HG03280 (cell line): Measurements from ENCODE around the gene SERGEF.

Source experiments
- ATAC-seq: cut with Tn5 transposase; IDR thresholded peaks from one replicate; pipeline ENCODE4 v1.9.1; 2021; ENCODE audit warnings: mild to moderate bottlenecking, moderate library complexity; ENCODE audit not compliant: unreplicated experiment

The SERGEF gene

DNA sequence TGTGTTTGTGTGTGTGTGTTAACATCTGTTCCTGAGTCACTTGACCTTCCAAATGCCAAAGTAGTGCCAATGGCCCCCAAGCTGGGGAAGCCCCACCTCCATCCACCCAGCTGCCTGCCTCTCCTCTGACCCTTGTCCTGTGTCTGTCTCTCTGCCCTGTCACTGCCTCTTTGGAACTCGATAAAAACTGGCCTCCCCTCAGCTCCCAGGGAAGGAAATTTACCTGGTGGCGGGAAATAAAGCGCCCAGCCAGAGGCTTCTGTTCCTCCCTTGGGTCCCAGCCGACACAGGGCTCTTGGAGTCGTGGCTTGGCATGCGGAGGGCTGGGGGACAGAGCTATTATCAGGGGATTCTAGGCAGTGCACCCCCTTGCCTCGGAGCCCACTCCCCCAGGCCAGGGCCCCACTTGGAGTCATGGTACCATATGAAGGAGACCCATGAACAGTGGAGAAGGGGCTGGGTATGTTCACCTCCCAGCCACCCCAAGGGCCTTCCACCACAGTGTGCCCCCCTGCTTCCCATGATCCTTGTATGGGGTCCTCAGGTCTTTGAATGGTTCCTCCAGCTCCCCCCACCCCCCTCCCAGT lies 272.1 kb downstream of the SERGEF start:
- no peak for ATAC-seq

DNA sequence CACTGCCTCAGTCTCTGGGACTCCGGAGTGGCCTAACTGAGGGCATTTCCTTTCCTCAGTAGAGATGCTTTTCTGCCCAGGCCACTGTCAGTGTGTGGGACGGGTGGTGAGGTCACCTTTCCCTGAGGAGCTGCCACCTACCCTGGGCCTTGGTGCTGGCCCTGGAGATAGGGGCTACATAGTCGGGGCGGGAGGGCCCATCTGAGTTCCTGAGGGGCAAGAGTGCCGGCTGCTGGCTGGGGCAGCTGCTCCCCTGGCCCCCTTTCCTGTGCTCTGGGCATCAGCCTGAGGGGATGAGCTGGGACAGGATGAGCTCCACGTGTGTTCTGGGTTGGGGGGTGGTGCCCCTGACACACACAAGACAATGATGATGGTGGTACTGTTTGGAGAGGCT lies 272.9 kb downstream of the SERGEF start:
- no peak for ATAC-seq

DNA sequence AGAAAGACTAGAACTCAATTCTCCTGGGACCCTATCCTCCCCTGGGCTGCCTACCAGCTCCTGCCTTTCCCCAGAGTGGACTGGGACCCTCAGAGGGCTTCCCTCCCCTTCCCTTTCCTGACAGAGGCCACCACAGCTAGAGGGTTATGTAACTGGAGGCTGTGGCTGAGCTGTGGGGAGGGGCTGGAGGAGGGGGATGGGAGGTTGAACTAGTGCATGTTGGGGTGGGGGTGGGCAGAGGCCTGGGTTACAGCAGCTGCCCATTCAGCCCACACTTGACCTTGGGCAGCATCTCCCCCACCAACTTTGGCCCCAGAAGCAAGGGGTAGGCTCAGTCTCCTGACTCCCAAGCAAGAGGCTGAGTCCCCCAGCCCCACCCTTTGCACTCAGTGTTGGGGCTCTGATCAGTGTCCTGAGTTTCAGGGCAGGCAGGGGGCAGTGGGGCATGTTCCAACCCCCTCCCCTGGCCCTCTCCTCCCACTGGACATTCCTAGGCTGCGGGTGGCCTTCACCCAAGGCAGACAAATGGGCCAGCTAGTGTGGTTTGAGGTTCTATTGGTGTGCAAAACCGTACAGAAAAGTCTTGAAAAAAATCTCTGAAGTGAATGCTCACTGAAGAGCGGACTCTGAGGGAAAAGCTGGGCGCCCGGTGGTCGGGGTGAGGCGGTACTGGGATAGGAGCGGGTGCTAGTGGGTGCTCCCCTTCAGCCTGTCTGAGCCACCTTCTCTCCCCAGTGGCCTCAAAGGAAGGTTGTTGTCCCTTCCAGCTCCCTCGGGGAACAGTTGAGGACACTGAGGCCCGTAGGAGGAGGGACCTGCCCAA lies 274.5 kb downstream of the SERGEF start:
- no peak for ATAC-seq
